Endothelial cell of umbilical vein (primary cell): ENCODE data around the gene ITPKB. TPM values are rescaled to one million over a fixed set of nuclear protein-coding genes. Genes with fewer than 3 reads are reported as not detected.

Experiments used
- BruUV-seq: library from RNA; stranded (reverse); fragments of 400-500 nt; replicated peaks from 2 replicates; lab custom pipeline; 2021; lab: Mats Ljungman, UMichigan
- CTCF ChIA-PET: fragments of 300-600, 350-600 bp; sonication (Branson Sonifier 250); formaldehyde crosslinking; loops from one replicate; lab custom pipeline; 2021; ENCODE audit warnings: antibody characterized with exemption, inconsistent platforms; lab: Charles Lee
- POLR2A ChIA-PET: fragments of 300-600, 350-600 bp; sonication (Branson Sonifier 250); formaldehyde crosslinking; loops from one replicate; lab custom pipeline; 2021; ENCODE audit warnings: antibody characterized with exemption, inconsistent platforms; lab: Charles Lee
- DNase-seq: peaks from one replicate; pipeline ENCODE4 v3.0.0-alpha.2; 2011; ENCODE audit warnings: low read depth, low spot score
- FAIRE-seq: peaks from 2 replicates; lab custom pipeline; 2011; peaks lifted over from hg19 to GRCh38; lab: Jason Lieb, UNC
- H2AFZ ChIP-seq: 2 replicates; pipeline ENCODE4 v1.6.0; 2012; ENCODE audit warnings: low read depth, low read length, control low read depth, inconsistent platforms
- H3K27ac ChIP-seq: 2 replicates; pipeline ENCODE4 v1.5.1; 2011; ENCODE audit warnings: low read depth, mild to moderate bottlenecking, control low read depth, low read length, moderate library complexity; ENCODE audit not compliant: insufficient read depth
- H3K27me3 ChIP-seq, 2 experiments: 2 replicates each; pipeline versions ENCODE4 v1.6.0 to v1.6.1; 2011; ENCODE audit warnings: low read length in 2 of 2, mixed read lengths in 1 of 2; ENCODE audit not compliant: control insufficient read depth in 2 of 2, insufficient read depth in 2 of 2
- H3K36me3 ChIP-seq, 2 experiments: 2 replicates in 1 of 2; 3 replicates in 1 of 2; pipeline ENCODE4 v1.5.1; 2011; ENCODE audit warnings: low read length in 2 of 2, mild to moderate bottlenecking in 1 of 2, moderate library complexity in 1 of 2; ENCODE audit not compliant: control insufficient read depth in 2 of 2, insufficient read depth in 2 of 2; ENCODE audit errors: extremely low read depth in 1 of 2
- H3K4me1 ChIP-seq: 3 replicates; pipeline ENCODE4 v1.5.1; 2011; ENCODE audit warnings: mild to moderate bottlenecking, low read length; ENCODE audit not compliant: control insufficient read depth, insufficient read depth; ENCODE audit errors: extremely low read depth
- H3K4me2 ChIP-seq: 2 replicates; pipeline ENCODE4 v1.6.1; 2011; ENCODE audit warnings: low read length, control low read depth, mixed read lengths; ENCODE audit not compliant: insufficient read depth
- H3K4me3 ChIP-seq, 3 experiments: fragments of 200-600 bp in 1 of 3; sonication (generic), shearing (Covaris generic) in 1 of 3; replicated peaks in 1 of 3; 2 replicates each; pipeline ENCODE4 v1.5.1; 2011 to 2016; ENCODE audit warnings: control low read depth in 3 of 3, low read length in 3 of 3, mild to moderate bottlenecking in 2 of 3, inconsistent platforms in 1 of 3, low read depth in 1 of 3, moderate library complexity in 1 of 3; ENCODE audit not compliant: insufficient read depth in 1 of 3
- H3K79me2 ChIP-seq: 2 replicates; pipeline ENCODE4 v1.6.0; 2012; ENCODE audit warnings: low read length, inconsistent platforms; ENCODE audit not compliant: control insufficient read depth, insufficient read depth
- H3K9ac ChIP-seq: replicated peaks from 2 replicates; pipeline ENCODE3; 2011; ENCODE audit warnings: low read length, control low read depth; ENCODE audit not compliant: insufficient read depth; ENCODE audit errors: extremely low read depth
- H3K9me1 ChIP-seq: replicated peaks from 3 replicates; pipeline ENCODE4 v1.6.0; 2011; ENCODE audit warnings: mild to moderate bottlenecking, low read length; ENCODE audit not compliant: control insufficient read depth, insufficient read depth; ENCODE audit errors: extremely low read depth
- H3K9me3 ChIP-seq: replicated peaks from 2 replicates; pipeline ENCODE4 v1.5.1; 2012; ENCODE audit warnings: low read length, inconsistent platforms; ENCODE audit not compliant: control insufficient read depth, insufficient read depth
- H4K20me1 ChIP-seq: replicated peaks from 2 replicates; pipeline ENCODE3; 2011; ENCODE audit warnings: mild to moderate bottlenecking, low read length; ENCODE audit not compliant: control insufficient read depth, insufficient read depth; ENCODE audit errors: extremely low read depth
- CTCF ChIP-seq, 2 donors: IDR thresholded peaks; 1 replicate in 1 of 2; 2 replicates in 1 of 2; pipeline ENCODE4 v1.5.1; 2011; ENCODE audit warnings: low read length in 2 of 2, mild to moderate bottlenecking in 2 of 2, moderate library complexity in 2 of 2, control low read depth in 1 of 2, inconsistent platforms in 1 of 2, low read depth in 1 of 2; ENCODE audit not compliant: insufficient read depth in 1 of 2; ENCODE audit errors: extremely low read depth in 1 of 2
- EZH2 ChIP-seq: IDR thresholded peaks from 2 replicates; pipeline ENCODE4 v1.6.1; 2012; ENCODE audit warnings: borderline replicate concordance, low read depth, mild to moderate bottlenecking, moderate library complexity, low read length, inconsistent platforms; ENCODE audit not compliant: severe bottlenecking
- FOS ChIP-seq: IDR thresholded peaks from 2 replicates; pipeline ENCODE4 v1.6.1; 2011; ENCODE audit warnings: mild to moderate bottlenecking, low read length, moderate library complexity, borderline replicate concordance; ENCODE audit not compliant: insufficient read depth
- GATA2 ChIP-seq: IDR thresholded peaks from 2 replicates; pipeline ENCODE4 v1.7.0; 2011; ENCODE audit warnings: low read depth, mild to moderate bottlenecking, moderate library complexity, mixed read lengths, low read length; ENCODE audit not compliant: insufficient read length, insufficient read depth
- JUN ChIP-seq: IDR thresholded peaks from 2 replicates; pipeline ENCODE4 v1.6.1; 2011; ENCODE audit warnings: borderline replicate concordance, low read depth; ENCODE audit not compliant: insufficient read length, insufficient read depth
- MAX ChIP-seq: IDR thresholded peaks from 2 replicates; pipeline ENCODE4 v1.6.1; 2011; ENCODE audit not compliant: insufficient read depth, insufficient read length
- MYC ChIP-seq: IDR thresholded peaks from one replicate; pipeline ENCODE4 v1.6.1; 2011; ENCODE audit warnings: mild to moderate bottlenecking, low read depth, low read length
- POLR2A ChIP-seq: IDR thresholded peaks from 2 replicates; pipeline ENCODE4 v1.6.1; 2012; ENCODE audit warnings: low read depth, mild to moderate bottlenecking, control low read depth, low read length
- POLR2AphosphoS5 ChIP-seq: IDR thresholded peaks from 2 replicates; pipeline ENCODE4 v1.6.1; 2012; ENCODE audit warnings: low read depth, mild to moderate bottlenecking, control low read depth, low read length, moderate library complexity; ENCODE audit not compliant: insufficient read depth
- dilution Hi-C: fragments of 300-500 bp; cut with MboI; formaldehyde crosslinking; loops from one replicate; pipeline ENCODE4 v1.15.0; 2019; ENCODE audit warnings: low sequenced_read_pairs; ENCODE audit not compliant: extremely low pct_ligation_motif_present
- intact Hi-C: fragments of 100-400 bp; cut with micrococcal nuclease; formaldehyde crosslinking; loops from one replicate; pipeline ENCODE4 v1.10.0; 2022
- polyA plus RNA-seq, 4 experiments: library from polyadenylated mRNA; depleted of rRNA in 3 of 4; stranded (reverse) in 3 of 4; unstranded in 1 of 4; fragments of >200 nt; gene quantifications; 2 replicates each; pipeline versions ENCODE4 v1.2.1 to v1.2.3, GENCODE V29; 2011 to 2012; ENCODE audit warnings: missing spikeins in 1 of 4
- total RNA-seq: library from RNA; stranded (reverse); gene quantifications from 2 replicates; pipeline ENCODE4 v1.2.3, GENCODE V29; 2021

ITPKB gene
- total and polyA plus RNA-seq, 2 donors (not counting 3 experiments of a cell fraction or from before 2014, with no cell fraction given) = 7.7 to 34.8 TPM

GRCh38 chr1:226606311-226607267 is 132.5 kb downstream of the ITPKB start:
- Histone ChIP-seq H3K9me3 (no peaks in the 10 kb centered on the region), H3K9me1 (no peaks in the 10 kb centered on the region), H4K20me1 (no peaks in the 10 kb centered on the region), H3K36me3 (no peaks in the 10 kb centered on the region), H3K79me2 (no peaks in the 10 kb centered on the region), H3K4me3 (no peak overlapping the region), H3K27ac (no peak overlapping the region), H3K27me3 (no peaks in the 10 kb centered on the region), H2AFZ (no peak overlapping the region), H3K4me1 (no peaks in the 10 kb centered on the region), H3K9ac (no peak overlapping the region), H3K4me2 (no peak overlapping the region)
- CTCF ChIA-PET = interaction anchor here (0.6 to 1.9 kb wide), 3 partner anchors 58 to 327 kb away, joined by 3 to 8 read pairs (median 4); partner anchors contain the start of gene STUM
- intact Hi-C loops = no loop called here
- TF ChIP-seq POLR2A (no peak), MYC (no peak), FOS (no peak), POLR2AphosphoS5 (no peak), JUN (no peak), EZH2 (no peak), CTCF (IDR thresholded peaks at IDR 0.05; ENCODE audit: extremely low read depth in 1 of 2, insufficient read depth in 1 of 2, low read depth in 1 of 2, low read length in 2 of 2) (no peak), MAX (no peak), GATA2 (no peak)
- POLR2A ChIA-PET = no interaction called here
- no TSS peak for BruUV-seq
- dilution Hi-C loops = no loop called here
- DNase-seq = no peak
- no peak for FAIRE-seq
